AG08396 (cell line): ENCODE measurements around the gene BTBD6.

Experiments
- DNase-seq: peaks from one replicate; pipeline ENCODE4 v3.0.0; 2012; ENCODE audit warnings: low spot score, mixed read lengths

The BTBD6 gene

GRCh38 chr14:105229099-105229655 is 19.2 kb upstream of the BTBD6 start:
- no peak for DNase-seq

DNA sequence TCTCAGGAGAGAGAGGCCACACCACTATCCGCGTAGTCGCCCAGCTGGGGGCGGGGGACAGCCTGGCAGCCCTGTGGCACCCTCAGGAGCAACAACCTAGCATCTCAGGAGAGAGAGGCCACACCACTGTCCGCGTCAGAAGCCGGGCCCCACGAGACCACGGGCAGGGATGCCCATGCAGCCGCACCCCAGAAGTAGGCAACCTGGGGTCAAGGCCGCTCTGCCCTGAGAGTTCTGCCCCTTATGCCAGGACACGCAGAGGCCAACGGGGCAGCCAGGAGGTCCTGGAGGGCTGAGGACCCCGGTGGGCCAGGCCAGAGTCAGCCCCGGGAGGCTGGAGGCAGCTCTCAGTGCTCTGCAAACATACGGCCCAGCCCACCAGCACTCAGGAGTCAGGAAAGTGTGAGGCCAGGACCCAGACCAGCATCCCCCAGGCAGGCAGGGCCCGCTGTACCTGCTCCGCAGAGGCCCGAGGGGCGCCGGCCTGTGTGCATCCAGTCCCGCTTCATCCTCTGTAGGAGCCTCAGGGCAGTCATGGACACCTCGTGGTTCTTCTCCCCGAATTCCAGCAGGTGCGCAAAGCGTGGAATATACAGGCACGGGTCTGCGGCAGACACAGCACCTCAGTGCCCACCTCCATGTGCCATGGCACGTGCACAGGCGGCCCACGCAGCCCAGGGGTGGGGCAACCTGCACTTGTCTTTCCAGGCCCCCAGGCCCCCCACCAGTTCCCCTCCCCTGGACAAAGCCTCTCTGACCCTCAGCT is 7.3 kb upstream of the BTBD6 start:
- DNase-seq = no peak

- DNase-seq = no peak
These were observed 6.7 kb upstream of the BTBD6 start for GRCh38 chr14:105241641-105242040.

GRCh38 chr14:105244334-105244733 is 4.0 kb upstream of the BTBD6 start:
- no peak for DNase-seq

DNA sequence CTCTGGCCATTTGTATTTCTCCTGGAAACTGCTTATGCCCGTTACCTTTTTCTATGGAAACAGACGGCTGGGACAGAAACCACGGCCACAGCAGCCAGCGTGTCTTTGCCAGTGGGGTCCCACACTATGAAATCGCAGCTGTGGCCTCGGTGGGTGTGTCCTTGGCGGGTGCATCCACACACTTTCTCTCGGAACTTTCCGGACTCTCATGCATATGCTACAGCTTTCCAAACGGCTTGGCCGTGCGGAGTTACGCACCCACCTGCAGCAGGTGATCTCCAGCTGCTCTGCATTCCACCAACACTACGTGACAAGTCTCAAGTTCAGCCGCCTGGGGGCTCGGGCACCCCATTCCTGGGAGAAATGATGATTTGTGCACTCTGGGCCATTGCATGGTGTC is 1.3 kb upstream of the BTBD6 start:
- DNase-seq = no peak

DNA sequence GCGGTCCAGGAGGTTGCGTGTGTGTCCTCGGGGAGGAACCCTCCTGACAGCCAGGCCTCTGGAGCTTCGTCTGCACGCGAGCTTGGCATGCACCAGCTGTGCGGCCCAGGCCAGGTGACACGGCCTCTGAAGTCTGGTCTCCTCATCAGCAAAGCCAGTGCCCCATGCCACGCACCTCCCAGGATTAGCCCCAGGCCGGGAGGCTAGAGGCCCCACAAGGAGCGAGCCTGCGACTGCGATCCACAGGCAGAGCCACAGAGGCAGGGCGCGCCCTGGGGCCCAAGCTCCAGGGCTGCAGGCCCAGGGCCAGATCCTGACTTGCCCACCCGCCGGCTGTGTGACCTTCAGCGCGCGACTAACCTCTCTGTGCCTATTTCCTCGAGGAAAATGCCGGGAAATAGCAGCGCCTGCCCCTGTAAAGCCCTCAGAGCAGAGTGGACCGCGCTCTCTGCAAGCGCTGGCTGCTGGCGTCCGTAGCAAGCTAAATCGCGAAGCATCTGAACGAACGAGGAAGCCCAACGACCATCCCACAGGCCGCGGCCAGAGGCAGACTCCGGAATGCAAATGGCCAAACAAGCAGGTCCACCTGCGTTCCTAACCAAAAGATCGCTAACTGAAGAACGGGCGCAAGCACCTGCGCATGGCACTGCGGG is 492 bp upstream of the BTBD6 start:
- no peak for DNase-seq

DNA sequence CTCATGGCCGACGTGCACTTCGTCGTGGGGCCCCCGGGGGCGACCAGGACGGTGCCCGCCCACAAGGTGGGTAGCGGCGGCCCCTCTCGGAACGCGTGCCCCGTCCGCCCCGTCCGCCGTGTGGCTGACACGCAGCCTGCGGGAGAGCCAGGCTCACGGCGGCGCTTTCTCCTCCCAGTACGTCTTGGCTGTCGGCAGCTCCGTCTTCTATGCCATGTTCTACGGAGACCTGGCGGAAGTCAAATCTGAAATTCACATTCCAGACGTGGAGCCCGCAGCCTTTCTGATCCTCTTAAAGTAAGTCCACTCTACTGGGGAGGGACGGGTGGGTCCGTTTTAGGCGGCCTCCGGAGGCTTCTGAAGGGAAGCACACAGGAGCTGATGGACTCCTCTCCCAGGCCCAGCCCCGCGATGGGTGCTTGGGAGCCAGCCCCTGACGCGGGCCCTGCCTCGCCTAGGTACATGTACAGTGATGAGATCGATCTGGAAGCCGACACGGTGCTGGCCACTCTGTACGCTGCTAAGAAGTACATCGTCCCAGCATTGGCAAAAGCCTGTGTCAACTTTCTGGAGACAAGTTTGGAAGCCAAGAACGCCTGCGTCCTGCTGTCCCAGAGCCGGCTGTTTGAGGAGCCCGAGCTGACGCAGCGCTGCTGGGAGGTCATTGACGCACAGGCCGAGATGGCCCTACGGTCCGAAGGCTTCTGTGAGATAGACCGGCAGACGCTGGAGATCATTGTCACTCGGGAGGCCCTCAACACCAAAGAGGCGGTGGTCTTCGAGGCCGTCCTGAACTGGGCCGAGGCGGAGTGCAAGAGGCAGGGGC is 1.1 kb downstream of the BTBD6 start:
- peak; percentile 62 for DNase-seq

- no peak for DNase-seq
These were observed 1.7 kb downstream of the BTBD6 start for GRCh38 chr14:105250008-105250366.

- DNase-seq = no peak
These were observed 2.7 kb downstream of the BTBD6 start for GRCh38 chr14:105250986-105251385.

- no peak for DNase-seq
These were observed 3.6 kb downstream of the BTBD6 start for GRCh38 chr14:105251920-105252319.

- no peak for DNase-seq
These were observed 4.4 kb downstream of the BTBD6 start for GRCh38 chr14:105252552-105253328.

DNA sequence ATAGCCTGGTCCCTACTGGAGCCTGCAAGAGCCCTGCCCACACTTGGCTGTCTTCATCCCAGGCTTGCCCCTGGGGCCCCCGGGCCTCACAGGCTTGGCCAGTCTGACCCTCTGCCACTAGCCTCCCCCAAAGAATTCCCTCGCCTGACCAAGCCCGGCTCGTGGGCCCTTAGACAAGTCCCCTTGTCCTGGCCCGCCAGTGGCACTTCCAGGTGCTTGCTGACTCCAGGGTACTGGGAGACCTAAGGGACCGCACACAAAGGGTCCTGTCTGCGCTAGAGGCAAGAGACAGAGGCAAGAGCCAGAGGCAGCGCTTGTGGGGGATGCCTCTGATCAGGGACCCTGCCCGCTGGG is 5.0 kb downstream of the BTBD6 start:
- DNase-seq = no peak

DNA sequence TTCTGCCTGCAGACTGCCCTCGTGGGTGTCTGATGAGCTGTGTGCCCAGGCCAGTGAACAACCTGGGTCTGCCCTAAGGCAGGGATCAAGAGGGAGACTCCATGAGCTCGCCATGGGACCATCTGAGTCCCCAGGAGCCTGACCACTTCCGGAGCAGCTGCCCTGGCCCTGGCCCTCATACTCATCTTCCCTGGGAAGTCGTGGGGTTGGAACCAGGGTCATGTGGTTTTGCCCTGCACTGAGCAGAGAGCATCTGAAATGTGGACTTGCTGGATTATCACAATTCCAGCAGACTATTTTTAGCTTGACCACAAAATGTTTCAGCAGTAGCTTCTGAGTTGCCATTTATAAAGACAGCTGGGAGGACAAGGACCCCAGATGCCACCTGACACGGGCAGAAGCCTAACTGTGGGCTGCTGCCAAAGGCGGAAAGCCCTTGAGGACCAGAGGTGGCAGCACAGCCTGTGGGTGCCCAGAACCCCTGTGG is 6.7 kb downstream of the BTBD6 start:
- peak; percentile 58 for DNase-seq

DNA sequence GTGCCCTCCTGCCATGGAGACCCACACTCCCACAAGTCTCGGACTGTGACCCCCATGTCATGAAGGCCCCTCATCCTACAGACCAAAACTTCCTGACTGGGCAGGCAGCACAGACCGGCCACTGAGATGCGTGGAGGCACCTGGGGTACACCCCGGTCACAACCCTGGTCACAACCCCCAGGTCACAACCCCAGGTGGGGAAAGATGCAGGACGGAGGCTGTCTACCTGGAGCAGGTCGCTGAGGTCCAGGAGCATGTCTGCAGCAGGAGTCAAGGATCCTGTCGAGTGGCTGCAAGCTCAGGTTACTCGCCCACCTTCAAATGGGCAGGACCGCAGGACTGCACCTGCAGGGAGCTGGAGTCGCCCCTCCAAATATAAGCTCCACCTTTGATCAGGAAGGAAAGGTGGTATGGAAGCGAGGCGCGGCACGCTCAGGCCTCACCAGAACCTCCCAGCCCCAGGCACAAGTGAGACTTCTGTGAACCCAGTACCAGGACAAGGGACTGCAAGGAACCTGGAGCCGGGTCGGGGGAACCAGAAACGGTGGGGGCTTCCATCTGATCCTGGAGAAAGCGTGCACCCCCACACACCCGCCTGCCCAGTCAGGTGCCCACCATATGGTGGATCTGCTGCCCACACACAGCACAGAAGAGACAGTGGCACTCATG is 8.1 kb downstream of the BTBD6 start:
- no peak for DNase-seq

- DNase-seq = no peak
These were observed 9.1 kb downstream of the BTBD6 start for GRCh38 chr14:105257464-105257863.

GRCh38 chr14:105258846-105259245 is 10.5 kb downstream of the BTBD6 start:
- peak; percentile 36 for DNase-seq

DNA sequence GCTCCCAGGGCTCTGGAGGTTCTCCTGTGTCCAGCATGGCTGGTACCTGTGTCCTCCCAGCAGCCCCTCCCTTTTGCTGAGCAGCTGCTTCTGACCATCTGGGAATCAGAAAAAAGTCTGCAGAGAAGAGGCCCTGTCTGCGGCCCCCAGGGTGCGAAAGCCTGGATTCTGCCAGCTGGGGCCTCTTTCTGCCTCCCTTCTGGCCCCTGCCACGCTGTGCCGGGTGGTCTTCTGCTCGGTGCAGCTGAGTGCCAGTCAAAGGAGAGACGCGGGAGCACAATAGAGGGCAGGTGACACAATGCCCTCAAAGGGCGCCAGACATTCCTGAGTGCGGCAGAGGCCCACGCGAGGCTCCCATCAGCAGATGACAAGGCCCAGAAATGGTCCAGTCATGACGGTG is 12.6 kb downstream of the BTBD6 start:
- DNase-seq = no peak

- DNase-seq = no peak
These were observed 13.4 kb downstream of the BTBD6 start for GRCh38 chr14:105261781-105262180.

GRCh38 chr14:105267820-105268548 is 19.7 kb downstream of the BTBD6 start:
- peak; percentile 40 for DNase-seq

DNA sequence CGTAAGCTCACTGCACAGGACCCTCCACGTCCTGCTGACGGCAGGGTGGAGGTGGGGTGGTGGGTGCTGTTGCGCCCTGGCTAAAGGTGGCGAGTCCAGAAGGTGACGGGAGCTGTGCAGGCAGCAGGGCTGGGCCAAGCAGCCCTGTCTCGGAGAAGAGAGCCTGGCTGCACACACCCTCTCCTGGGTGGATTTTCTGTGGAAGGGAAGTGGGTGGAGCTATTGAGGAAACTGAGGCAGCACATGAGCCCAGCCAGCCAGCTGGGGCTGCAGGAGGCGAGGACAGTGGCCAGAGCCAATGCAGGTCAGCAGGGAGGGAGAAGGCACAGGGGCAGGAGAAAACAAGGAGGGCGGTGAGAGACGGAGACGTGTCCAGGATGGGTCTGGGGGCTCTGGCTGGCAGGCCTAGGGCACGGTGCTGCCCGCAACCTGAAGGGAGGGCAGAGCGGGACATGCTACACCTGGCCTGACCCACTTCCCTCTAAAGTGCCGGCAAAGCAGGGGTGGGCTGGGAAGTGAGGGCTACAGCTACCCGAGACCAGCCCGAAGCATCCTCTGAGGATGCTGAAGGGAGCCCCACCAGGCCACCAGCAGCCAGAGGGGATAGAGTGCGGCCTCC is 20.5 kb downstream of the BTBD6 start:
- DNase-seq = no peak
